Osteocyte (in vitro differentiated cells): ENCODE measurements around the gene C2CD4A. TPM values are rescaled to one million over a fixed set of nuclear protein-coding genes. Genes with fewer than 3 reads are reported as not detected.

ENCODE experiments used
- DNase-seq: peaks from one replicate; pipeline ENCODE4 v3.0.0; 2021; ENCODE audit warnings: mixed read lengths; ENCODE audit not compliant: unreplicated experiment; ENCODE audit errors: extremely low spot score
- H3K27ac Mint-ChIP-seq: one replicate; pipeline ENCODE4 v1.8.0; 2021; ENCODE audit warnings: mild to moderate bottlenecking, mixed read lengths; ENCODE audit not compliant: unreplicated experiment
- H3K27me3 Mint-ChIP-seq: one replicate; pipeline ENCODE4 v1.8.0; 2021; ENCODE audit warnings: mixed read lengths; ENCODE audit not compliant: unreplicated experiment
- H3K36me3 Mint-ChIP-seq: one replicate; pipeline ENCODE4 v1.8.0; 2021; ENCODE audit warnings: mixed read lengths; ENCODE audit not compliant: unreplicated experiment
- H3K4me1 Mint-ChIP-seq: one replicate; pipeline ENCODE4 v1.8.0; 2021; ENCODE audit warnings: mixed read lengths; ENCODE audit not compliant: unreplicated experiment
- H3K4me3 Mint-ChIP-seq: one replicate; pipeline ENCODE4 v1.8.0; 2021; ENCODE audit warnings: mild to moderate bottlenecking, moderate library complexity, mixed read lengths; ENCODE audit not compliant: unreplicated experiment
- H3K9me3 Mint-ChIP-seq: one replicate; pipeline ENCODE4 v1.8.0; 2021; ENCODE audit warnings: mixed read lengths; ENCODE audit not compliant: unreplicated experiment
- total RNA-seq: library from RNA; stranded (reverse); gene quantifications from 2 replicates; pipeline ENCODE4 v1.2.1, GENCODE V29; 2021
- TF ChIP-seq, protein P1 (sequence below): fragments of 200-600 bp; sonication (generic); IDR thresholded peaks from 2 replicates; pipeline ENCODE4 v1.5.0; 2021; ENCODE audit warnings: antibody characterized with exemption, mild to moderate bottlenecking, moderate library complexity

The C2CD4A gene
- total RNA-seq, 1 donor from 2014 or later, result not detected

DNA sequence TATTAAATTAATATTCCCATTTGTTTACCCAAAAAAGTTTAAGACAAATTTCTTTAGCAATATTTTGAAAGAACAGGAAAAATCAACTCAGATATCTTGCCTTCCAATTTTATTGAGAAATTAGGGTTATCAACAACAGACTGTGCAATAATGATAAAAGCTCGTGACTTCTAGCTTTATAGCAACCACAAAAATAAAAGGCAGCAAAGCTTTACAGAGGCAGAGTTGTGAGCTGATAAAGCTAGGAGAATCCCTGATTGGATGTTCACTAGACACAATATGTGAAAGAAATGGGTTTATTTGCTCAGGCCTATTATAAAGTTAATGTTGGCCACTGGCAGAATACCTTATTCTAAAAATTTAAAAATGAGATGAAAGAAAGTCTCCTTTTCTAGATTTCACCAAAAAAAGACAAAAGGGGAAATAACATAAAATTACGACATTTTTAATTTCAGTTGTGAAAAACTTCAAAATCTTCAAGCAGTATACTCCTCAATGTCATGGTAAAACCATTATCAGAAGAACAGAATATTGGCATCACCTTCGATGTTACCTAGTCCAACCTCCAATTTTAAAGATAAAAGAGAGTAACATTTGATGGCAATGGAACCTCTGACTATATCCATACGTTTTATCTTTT lies 9.3 kb upstream of the C2CD4A start:
- Mint-ChIP-seq H3K27me3 (peaks cover 6% of the 10 kb centered on the region), H3K27ac (no peak overlapping the region), H3K9me3 (no peaks in the 10 kb centered on the region), H3K4me1 (peaks cover 30% of the 10 kb centered on the region), H3K4me3 (no peak overlapping the region), H3K36me3 (peaks cover 3% of the 10 kb centered on the region)
- no peak for DNase-seq
- TF ChIP-seq, protein P1, sequence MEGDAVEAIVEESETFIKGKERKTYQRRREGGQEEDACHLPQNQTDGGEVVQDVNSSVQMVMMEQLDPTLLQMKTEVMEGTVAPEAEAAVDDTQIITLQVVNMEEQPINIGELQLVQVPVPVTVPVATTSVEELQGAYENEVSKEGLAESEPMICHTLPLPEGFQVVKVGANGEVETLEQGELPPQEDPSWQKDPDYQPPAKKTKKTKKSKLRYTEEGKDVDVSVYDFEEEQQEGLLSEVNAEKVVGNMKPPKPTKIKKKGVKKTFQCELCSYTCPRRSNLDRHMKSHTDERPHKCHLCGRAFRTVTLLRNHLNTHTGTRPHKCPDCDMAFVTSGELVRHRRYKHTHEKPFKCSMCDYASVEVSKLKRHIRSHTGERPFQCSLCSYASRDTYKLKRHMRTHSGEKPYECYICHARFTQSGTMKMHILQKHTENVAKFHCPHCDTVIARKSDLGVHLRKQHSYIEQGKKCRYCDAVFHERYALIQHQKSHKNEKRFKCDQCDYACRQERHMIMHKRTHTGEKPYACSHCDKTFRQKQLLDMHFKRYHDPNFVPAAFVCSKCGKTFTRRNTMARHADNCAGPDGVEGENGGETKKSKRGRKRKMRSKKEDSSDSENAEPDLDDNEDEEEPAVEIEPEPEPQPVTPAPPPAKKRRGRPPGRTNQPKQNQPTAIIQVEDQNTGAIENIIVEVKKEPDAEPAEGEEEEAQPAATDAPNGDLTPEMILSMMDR, result no peak

DNA sequence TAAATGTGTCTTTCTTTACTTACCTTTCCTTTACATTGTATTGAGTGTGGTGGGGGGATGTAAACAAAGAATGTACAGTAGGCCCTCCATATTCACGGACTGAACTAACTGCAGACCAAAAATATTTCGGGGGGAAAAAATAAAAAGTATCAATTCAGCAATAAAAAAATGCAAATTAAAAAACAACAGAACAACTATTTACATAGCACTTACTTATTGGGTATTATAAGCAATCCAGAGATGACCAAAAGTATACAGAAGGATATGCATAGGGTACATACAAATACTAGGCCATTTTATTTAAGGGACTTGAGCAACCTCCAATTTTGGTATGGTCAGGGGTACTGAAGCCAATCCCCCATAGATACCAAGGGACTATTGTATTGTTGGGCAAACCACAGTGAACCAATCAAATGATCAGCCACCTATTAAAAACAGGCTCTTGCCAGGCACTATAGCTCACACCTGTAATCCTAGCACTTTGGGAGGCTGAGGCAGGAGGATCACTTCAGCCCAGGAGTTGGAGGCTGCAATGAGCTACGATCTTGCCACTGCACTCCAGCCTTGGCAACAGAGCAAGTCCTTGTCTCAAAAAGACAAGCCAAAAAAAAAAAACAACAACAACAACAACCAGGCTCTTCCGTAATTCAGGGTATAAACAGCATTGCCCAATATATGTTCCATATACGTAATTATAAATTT lies 8.3 kb upstream of the C2CD4A start:
- peaks cover 31% of the 10 kb centered on the region for H3K4me1 Mint-ChIP-seq
- H3K4me3 Mint-ChIP-seq, result peak overlapping the region; percentile 47
- H3K36me3 Mint-ChIP-seq, result peaks cover 3% of the 10 kb centered on the region
- TF ChIP-seq, protein P1, result no peak
- no peak for DNase-seq
- peaks cover 6% of the 10 kb centered on the region for H3K27me3 Mint-ChIP-seq
- no peaks in the 10 kb centered on the region for H3K9me3 Mint-ChIP-seq
- no peak overlapping the region for H3K27ac Mint-ChIP-seq

DNA sequence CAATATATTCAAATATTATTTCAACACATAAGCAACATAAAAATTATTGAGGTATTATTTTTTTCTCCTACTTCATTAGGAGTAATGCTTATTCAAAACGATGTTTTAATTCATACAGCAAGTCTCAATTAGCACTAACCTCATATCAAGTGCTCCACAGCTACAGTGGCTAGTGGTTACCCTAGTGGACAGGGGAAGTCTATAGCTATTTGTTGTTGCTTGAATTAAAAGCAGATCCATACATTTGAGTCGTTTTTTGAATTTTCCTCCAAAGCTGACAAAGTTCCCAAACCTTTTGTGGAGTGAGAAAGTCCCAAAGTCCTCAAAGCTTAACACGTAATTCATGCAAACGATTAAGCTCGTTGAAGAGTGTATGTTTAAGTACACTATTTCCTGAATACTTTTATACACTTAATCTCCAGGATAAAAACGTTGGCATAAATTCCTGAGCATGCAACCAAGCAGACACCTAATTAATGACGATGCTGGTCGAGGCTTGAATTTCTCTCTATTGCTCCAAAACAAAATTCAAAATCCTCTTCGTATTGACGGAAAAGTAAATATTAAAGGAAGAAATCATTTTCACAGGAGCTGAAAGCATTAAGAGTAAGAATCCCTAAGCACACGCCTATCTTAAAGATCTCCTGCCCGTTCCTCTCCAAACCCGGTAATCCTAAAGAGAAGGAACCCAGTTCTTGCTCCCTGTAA lies 7.5 kb upstream of the C2CD4A start:
- Mint-ChIP-seq H3K27me3 (peaks cover 6% of the 10 kb centered on the region), H3K27ac (peak overlapping the region; percentile 81), H3K36me3 (peaks cover 3% of the 10 kb centered on the region), H3K9me3 (no peaks in the 10 kb centered on the region), H3K4me1 (peaks cover 38% of the 10 kb centered on the region), H3K4me3 (peak overlapping the region; percentile 85)
- TF ChIP-seq, protein P1, result peak; percentile 38
- no peak for DNase-seq

DNA sequence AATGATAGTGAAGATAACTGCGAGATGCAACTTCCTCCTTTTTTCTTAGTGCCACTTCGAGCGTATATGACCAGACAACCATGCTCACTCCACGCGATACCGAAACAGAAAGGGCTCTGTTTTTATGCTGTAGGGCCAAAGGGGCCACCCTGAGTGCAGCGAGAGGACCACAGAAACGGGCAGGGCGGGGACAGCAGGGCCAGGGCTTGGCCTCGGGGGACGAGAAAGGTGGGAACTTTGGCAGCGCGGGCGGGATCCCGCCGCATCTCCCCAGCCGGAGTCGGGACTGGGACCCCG lies 7.0 kb upstream of the C2CD4A start:
- Mint-ChIP-seq H3K4me1 (peaks cover 35% of the 10 kb centered on the region), H3K36me3 (peaks cover 3% of the 10 kb centered on the region), H3K27ac (peak overlapping the region; percentile 81), H3K4me3 (peak overlapping the region; percentile 85), H3K27me3 (peaks cover 6% of the 10 kb centered on the region), H3K9me3 (no peaks in the 10 kb centered on the region)
- TF ChIP-seq, protein P1, result no peak
- no peak for DNase-seq
